Osteoblast (primary cell): ENCODE measurements around the gene VPS41. TPM values are rescaled to one million over a fixed set of nuclear protein-coding genes. Genes with fewer than 3 reads are reported as not detected.

ENCODE experiments used
- DNase-seq: peaks from one replicate; pipeline ENCODE4 v3.0.0; 2011; ENCODE audit warnings: low spot score, mixed read lengths; ENCODE audit not compliant: insufficient read length; ENCODE audit errors: missing footprints
- H2AFZ ChIP-seq: 2 replicates; pipeline ENCODE4 v1.6.0; 2011; ENCODE audit warnings: mild to moderate bottlenecking, low read length
- H3K27ac ChIP-seq: 2 replicates; pipeline ENCODE4 v1.5.1; 2011; ENCODE audit warnings: mild to moderate bottlenecking, low read depth, low read length, moderate library complexity
- H3K27me3 ChIP-seq: 2 replicates; pipeline ENCODE4 v1.6.0; 2012; ENCODE audit warnings: mild to moderate bottlenecking, control low read depth, inconsistent platforms, low read length, moderate library complexity; ENCODE audit not compliant: insufficient read depth
- H3K36me3 ChIP-seq: 2 replicates; pipeline ENCODE4 v1.5.1; 2011; ENCODE audit warnings: mild to moderate bottlenecking, low read length, control low read depth, moderate library complexity; ENCODE audit not compliant: insufficient read depth
- H3K4me1 ChIP-seq: 2 replicates; pipeline ENCODE4 v1.5.1; 2011; ENCODE audit warnings: mild to moderate bottlenecking, low read length, control low read depth, moderate library complexity; ENCODE audit not compliant: insufficient read depth
- H3K4me2 ChIP-seq: 2 replicates; pipeline ENCODE4 v1.6.0; 2011; ENCODE audit warnings: mild to moderate bottlenecking, low read length; ENCODE audit not compliant: insufficient read depth
- H3K4me3 ChIP-seq: fragments of 200-600 bp; sonication (generic); 3 replicates; pipeline ENCODE4 v1.5.1; 2012; ENCODE audit warnings: mild to moderate bottlenecking, low read length, inconsistent platforms; ENCODE audit not compliant: insufficient read depth
- H3K79me2 ChIP-seq: 2 replicates; pipeline ENCODE4 v1.6.0; 2012; ENCODE audit warnings: mild to moderate bottlenecking, low read length, control low read depth, inconsistent platforms; ENCODE audit not compliant: insufficient read depth
- H3K9me3 ChIP-seq: 2 replicates; pipeline ENCODE4 v1.5.1; 2011; ENCODE audit warnings: low read depth, low read length, control low read depth
- H4K20me1 ChIP-seq: 2 replicates; pipeline ENCODE4 v1.6.0; 2012; ENCODE audit warnings: mild to moderate bottlenecking, low read length, control low read depth; ENCODE audit not compliant: insufficient read depth
- CTCF ChIP-seq: IDR thresholded peaks from 2 replicates; pipeline ENCODE4 v1.5.1; 2011; ENCODE audit warnings: mild to moderate bottlenecking, low read depth, low read length, moderate library complexity; ENCODE audit errors: extremely low read depth
- total RNA-seq: library from RNA; depleted of rRNA; stranded (reverse); fragments of >200 nt; gene quantifications from 2 replicates; pipeline ENCODE4 v1.2.3, GENCODE V29; 2012

The VPS41 gene
- total RNA-seq, 1 donor = 78.5 TPM

GRCh38 chr7:38798552-38799267 lies 110.3 kb downstream of the VPS41 start:
- peaks cover 5% of the 10 kb centered on the region for H3K36me3 ChIP-seq
- H4K20me1 ChIP-seq = no peaks in the 10 kb centered on the region
- DNase-seq = no peak
- no peak overlapping the region for H2AFZ ChIP-seq
- H3K27me3 ChIP-seq = no peaks in the 10 kb centered on the region
- H3K79me2 ChIP-seq = no peaks in the 10 kb centered on the region
- no peak overlapping the region for H3K4me2 ChIP-seq
- H3K27ac ChIP-seq = no peak overlapping the region
- no peak overlapping the region for H3K4me3 ChIP-seq
- no peaks in the 10 kb centered on the region for H3K4me1 ChIP-seq
- TF ChIP-seq CTCF = no peak
- no peaks in the 10 kb centered on the region for H3K9me3 ChIP-seq

GRCh38 chr7:38796626-38797501 lies 112.1 kb downstream of the VPS41 start:
- no peak overlapping the region for H3K4me3 ChIP-seq
- H4K20me1 ChIP-seq = no peaks in the 10 kb centered on the region
- H3K36me3 ChIP-seq = peaks cover 5% of the 10 kb centered on the region
- peak; percentile 74 for TF ChIP-seq CTCF
- H3K9me3 ChIP-seq = no peaks in the 10 kb centered on the region
- no peaks in the 10 kb centered on the region for H3K4me1 ChIP-seq
- peak; percentile 17 for DNase-seq
- H2AFZ ChIP-seq = no peak overlapping the region
- H3K27me3 ChIP-seq = no peaks in the 10 kb centered on the region
- H3K4me2 ChIP-seq = no peak overlapping the region
- no peaks in the 10 kb centered on the region for H3K79me2 ChIP-seq
- no peak overlapping the region for H3K27ac ChIP-seq

- H3K27ac ChIP-seq = no peak overlapping the region
- no peak for DNase-seq
- no peaks in the 10 kb centered on the region for H3K79me2 ChIP-seq
- no peaks in the 10 kb centered on the region for H3K9me3 ChIP-seq
- peaks cover 6% of the 10 kb centered on the region for H3K36me3 ChIP-seq
- H3K4me2 ChIP-seq = no peak overlapping the region
- H3K4me3 ChIP-seq = no peak overlapping the region
- no peaks in the 10 kb centered on the region for H3K4me1 ChIP-seq
- H4K20me1 ChIP-seq = no peaks in the 10 kb centered on the region
- H2AFZ ChIP-seq = no peak overlapping the region
- no peak for TF ChIP-seq CTCF
- no peaks in the 10 kb centered on the region for H3K27me3 ChIP-seq
These were observed 113.4 kb downstream of the VPS41 start for GRCh38 chr7:38795593-38795992.

- TF ChIP-seq CTCF = no peak
- H3K4me3 ChIP-seq = no peak overlapping the region
These were observed 127.0 kb downstream of the VPS41 start for GRCh38 chr7:38781991-38782390.

More at GRCh38 chr7:38781991-38782390, 127.0 kb downstream of the VPS41 start:
- H3K9me3 ChIP-seq = no peaks in the 10 kb centered on the region
- H3K4me1 ChIP-seq = no peaks in the 10 kb centered on the region
- H3K4me2 ChIP-seq = no peak overlapping the region
- DNase-seq = no peak
- no peaks in the 10 kb centered on the region for H3K36me3 ChIP-seq
- no peaks in the 10 kb centered on the region for H3K79me2 ChIP-seq
- no peak overlapping the region for H3K27ac ChIP-seq
- no peak overlapping the region for H2AFZ ChIP-seq
- no peaks in the 10 kb centered on the region for H3K27me3 ChIP-seq
- no peaks in the 10 kb centered on the region for H4K20me1 ChIP-seq
